Ramos (cell line): ENCODE results near the gene JUP.
"Not testable (repeated sequence)": the region's sequence is repeated elsewhere in the genome, so short reads cannot be mapped to it uniquely, and the experiment has no call there.

Experiments
- in situ Hi-C: fragments of 300-500 bp; cut with MboI; formaldehyde crosslinking; loops from one replicate; pipeline ENCODE4 v1.14.3; 2022; ENCODE audit warnings: low sequenced_read_pairs; ENCODE audit not compliant: unreplicated experiment

Gene JUP

DNA sequence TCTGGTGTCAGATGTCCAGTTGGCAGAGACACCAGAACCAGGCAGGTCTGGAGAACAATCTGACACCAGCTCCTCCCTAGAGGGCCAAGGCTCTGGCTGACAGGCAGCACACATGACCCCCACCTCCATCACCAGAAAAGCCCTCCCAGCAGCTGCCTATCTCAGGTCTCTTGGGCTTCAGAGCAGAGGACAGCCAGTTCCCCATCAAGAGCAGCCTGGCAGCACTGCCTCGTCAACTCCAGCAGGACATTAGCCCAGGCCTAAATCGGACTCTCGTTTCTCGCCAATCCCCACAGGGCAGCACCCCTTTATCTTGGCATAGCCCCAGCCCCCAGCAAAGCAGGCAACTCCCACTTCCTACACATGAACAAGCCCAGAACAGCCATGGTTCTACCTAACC lies 4.4 kb downstream of the JUP start:
- in situ Hi-C loops: no loop called here

DNA sequence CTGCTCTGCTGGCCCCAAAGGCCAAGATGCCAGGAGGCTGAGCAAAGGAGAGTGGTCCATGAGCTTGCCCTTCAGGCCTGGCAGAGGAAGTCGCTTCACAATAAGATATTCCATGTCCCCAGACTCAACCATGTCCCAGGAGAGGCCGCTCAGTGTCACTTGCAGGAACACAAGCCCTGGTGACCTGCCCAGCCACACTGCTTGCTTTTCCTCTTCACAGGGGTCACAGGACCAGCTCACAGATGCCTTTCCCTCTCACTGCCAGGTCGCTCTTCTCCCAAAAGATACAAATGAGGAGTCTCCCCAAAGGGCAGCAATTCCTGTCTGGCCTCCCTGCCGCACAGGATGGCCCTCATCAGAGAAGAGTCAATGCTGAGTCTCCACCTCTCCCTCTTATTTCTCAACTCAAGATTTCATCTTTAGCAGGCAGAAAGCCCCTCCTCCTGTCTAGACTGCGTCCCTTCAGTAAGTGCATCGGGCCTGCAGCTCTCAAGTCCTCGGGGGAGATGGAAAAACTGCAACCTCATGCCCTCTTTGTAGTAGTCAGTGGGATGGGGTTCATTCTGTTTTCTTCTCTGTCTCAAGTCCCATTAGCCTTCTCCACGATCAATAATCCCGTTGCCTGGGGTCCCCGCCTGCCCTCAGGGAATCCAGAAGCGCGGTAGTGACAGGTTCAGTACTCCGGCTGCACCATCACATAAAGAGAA lies 5.0 kb downstream of the JUP start:
- in situ Hi-C loops: no loop called here

DNA sequence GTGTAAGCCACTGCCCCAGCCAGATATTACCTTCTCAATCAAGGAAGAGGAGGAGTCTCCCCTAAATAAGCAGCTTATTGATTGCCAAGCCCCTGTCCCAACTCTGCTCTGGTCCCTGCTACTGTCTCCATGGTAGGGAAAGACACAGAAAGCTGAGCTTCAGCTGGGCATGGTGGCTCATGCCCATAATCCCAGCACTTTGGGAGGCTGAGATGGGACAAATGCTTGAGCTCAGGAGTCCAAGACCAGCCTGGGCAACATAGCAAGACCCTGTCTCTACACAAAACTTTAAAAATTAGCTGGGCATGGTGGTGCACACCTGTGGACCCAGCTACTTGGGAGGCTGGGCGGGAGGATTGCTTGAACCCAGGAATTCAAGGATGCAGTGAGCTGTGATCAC lies 6.6 kb downstream of the JUP start:
- in situ Hi-C loops: no loop called here

DNA sequence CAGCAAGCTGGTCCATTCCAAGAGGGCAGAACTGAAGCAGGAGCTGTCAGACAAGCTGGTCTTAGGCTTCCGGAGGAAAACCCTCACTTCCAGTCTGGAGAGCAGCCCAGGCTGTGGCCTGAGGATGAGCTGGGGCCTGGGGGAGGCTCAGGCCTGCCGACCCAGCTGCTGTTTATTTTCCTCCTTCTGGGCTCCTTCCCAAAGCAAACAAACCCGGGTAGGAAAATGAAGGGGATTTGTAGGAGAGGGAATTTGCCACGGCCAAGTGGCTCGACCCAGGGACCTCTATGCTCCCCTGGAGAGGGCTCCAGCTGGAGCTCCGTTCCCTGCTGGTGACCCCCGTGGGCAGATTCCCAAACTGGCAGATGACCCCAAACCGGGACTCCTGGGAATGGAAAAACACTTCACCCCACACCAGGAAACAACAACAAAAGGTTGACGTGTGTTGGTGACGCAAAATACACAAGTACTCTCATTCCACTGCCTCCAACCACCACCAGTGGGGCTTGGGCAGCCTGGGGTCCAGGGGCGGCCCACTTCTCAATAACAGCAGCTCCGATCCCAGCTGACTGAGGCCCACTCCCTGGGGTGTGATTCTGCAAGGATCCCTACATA lies 8.8 kb downstream of the JUP start:
- in situ Hi-C loops: no loop called here

DNA sequence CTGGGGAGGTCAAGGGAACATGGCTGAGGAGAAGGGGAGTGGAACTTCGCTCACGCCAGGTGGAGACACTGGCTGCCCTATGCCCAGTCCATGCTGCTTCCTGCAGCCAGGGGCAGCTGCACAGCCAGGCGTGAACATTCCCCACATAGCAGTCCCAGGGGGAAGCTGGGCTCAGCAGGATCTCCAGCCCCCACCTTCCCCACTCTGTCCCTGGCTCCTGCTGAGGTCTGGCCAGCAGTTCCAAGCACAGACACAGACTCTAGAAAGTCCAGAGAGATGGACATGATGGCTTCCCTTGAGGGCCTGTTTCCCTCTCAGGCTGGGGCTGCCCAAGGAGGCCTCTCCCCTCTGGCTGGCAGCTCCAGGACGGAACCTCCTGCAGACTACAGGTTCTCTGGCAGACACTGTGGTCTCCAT lies 9.3 kb downstream of the JUP start:
- in situ Hi-C loops: no loop called here

DNA sequence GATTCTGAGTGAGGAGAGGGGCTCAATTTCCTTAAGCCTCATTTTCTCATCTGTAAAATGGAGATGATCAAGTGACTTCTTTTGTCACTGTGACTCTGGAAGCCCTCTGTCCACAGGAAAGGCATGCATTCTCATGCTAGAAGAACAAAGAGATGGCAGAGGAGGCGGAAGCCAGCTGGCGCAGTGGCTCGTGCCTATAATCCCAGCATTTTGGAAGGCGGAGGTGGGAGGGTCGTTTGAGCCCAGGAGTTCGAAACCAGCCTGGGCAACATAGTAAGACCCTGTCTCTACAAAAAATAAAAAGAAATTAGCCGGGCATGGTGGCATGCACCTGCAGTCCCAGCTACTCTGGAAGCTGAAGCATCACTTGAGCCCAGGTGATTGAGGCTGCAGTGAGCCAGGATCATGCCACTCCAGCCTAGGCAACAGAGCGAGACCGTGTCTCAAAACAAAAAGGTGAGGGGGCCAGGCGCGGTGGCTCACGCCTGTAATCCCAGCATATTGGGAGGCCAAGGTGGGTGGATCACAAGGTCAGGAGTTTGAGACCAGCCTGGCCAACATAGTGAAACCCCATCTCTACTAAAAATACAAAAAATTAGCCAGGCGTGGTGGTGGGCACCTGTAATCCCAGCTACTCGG lies 10.1 kb downstream of the JUP start:
- in situ Hi-C loops: not testable (repeated sequence)

DNA sequence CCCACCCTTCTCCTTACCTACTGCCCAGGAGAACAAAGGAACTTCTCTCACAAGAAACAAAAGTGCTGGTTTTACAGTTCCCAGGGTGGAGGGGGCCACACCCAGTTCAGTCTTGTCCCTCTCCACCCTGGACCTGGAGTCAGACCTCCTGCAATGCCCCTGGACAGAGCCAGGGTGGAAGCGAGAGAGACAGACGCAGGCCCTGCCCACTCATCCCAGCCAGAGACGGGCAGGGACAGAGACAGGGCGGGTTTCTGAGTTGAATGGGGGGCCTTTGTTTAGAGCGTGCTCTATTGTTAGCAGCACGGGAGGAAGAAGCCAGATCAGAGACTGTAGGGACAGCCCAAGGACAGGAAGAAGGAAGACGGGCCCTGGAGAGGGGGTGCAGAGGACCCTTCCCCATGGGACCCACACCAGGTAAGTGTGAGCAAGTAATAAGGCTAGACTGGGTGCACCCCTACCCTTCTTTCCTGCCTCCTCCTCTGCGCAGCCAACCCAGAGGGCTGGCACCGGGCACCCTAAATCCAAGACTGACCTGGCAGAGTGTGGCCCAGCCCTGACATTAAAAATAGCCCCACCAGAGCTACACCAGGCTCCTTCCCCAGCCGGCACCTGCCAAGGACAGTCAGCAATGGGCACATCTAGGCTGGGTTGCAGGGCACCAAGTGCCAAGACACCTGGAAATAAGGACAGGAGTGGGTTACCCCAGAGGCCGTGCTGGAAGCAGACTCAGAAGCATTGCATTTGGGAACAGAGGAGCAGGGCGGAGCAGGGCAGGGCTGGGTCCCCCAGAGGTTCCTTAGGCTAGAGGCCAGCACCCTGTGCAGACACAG lies 10.9 kb downstream of the JUP start:
- in situ Hi-C loops: no loop called here

DNA sequence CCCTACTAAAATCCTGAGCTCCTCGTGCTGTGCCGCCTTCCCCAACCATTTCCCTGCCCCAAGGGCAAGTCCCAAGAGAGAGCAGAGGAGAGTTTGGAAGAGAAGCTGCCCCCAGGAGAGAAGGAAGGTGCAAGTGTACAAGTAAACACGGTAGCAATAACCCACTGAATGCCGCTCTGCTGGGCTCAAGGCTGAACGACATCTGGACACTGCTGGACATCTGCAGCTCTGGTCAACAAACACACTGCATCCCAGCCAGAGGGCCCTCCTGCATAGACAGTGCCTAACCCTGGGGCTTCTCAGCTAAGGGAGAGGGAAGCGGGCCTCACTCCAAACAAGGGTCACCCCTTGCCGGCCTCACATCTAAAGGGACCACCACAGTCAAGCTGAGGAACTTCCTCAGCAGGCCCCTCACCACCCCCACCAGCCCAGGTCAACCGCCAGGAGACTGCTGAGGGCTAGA lies 12.7 kb downstream of the JUP start:
- in situ Hi-C loops: no loop called here

DNA sequence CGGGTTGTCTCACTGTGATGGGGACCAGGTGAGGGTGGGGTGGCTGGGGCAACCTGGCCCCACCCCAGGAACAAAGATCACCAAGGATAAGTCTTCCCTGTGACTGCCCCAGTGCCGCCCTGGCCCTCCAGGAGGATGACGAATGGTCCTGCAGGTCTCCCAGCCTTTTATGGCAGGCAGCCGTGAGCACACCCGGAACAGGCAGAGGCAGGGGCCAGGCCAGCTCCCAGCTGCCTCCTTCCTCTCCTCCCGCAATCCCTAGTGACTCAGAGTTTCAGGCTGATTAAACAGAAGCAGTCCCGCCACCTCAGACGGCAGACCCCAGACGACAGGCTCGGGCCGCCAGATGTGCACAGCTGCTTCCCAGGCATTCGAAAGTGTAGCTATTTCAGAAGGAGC lies 13.3 kb downstream of the JUP start:
- in situ Hi-C loops: no loop called here

DNA sequence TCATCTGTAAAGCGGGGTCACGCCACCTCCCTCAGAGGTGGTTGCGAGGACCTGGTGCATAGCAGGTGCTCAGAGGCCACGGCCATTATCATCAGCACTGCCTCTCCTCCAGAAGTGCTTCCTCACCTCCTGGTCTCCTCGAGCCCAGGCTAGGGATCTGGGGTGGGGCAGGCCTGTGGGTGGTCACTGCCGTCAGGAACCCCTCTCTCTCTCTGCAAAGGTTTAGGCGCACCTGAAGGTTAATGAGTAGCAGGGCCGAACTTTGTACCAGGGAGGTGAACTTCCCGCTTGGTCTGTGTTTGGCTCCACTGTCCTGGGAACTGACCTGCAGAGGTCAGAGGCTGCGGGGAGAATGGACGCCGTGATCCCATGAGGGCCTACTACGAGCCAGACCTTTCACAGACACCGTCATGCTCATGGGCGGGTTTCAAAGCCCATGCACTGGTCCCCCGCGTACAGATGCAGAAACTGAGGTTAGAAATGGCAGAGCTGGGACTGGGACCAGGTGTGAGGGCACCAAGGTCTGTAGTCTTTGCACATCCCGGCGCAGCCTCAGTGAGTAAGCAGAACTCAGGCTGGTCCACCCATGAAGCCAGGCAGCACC lies 13.8 kb downstream of the JUP start:
- in situ Hi-C loops: no loop called here

DNA sequence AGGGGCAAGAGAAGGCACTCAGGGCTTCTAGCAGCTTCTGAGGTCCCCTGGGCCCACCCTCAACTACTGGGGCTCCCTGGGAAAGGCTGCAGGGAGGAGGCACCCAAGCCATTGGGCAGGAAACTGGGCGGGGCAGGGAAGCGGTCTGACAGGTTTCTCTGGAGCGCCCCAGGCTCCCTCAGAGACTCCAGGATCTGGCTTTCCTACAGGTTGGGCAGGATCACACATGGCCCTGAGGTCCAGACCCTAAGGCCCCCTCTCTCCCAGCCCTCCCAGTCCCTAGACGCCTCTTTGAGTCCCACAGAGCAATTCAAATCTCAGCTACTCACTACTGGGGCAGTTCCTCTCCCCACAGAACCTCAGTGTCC lies 14.3 kb downstream of the JUP start:
- in situ Hi-C loops: no loop called here

DNA sequence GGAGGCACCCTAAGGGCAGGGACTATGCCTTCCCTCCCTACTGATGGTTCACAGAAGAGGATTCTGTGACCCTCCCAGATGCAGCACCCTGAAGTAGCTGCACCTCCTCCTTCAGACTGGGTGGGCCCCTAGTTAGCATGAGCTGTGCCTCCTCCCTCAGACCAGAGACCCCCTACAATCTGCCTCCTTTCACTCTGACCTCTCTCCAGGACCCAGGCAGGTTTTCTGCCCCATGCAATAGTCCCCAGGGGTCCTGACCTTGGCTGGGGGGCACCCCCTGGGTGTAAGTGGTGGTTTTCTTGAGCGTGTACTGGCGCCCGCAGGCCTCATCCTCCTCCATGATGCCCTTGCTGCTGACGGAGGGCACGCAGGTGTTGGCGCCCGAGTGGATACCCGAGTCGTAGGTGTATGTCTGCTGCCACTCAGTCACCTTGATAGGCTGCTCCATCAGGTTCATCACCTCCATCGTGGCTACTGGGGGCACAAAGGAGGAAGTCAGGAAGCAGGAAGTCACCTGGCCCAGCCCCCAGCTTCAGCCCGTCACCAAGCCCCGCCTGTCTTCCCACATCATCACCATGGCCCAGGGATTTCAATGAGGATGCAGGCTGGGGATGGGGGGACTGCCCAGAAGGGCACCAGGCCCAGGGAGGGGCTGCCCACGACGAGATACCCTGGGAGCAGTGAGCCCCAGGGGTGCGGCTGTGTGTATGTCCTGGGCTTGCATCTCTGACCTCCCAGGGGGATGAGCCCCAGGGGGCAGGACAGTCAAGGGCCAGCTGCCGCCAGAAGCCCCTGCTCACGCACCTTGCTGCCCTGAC lies 14.9 kb downstream of the JUP start:
- in situ Hi-C loops: no loop called here

DNA sequence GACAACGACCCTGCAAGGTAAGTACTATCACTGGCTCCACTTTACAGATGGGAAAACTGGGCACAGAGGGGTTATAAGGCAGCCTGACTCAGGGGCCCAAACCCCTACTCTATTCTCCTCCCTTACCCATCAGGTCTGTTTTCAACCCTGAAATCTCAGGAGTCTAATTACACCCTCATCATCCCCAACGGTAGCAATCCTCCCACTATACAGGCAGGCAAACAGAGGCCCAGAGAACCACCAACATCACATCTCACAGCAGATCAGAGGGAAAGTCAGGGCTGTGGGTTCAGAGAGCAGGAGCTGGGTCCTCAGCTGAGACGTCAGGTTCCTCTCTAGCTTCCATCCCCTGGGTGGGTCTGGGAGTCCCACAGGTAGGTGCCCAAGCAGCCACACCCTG lies 16.5 kb downstream of the JUP start:
- in situ Hi-C loops: no loop called here

DNA sequence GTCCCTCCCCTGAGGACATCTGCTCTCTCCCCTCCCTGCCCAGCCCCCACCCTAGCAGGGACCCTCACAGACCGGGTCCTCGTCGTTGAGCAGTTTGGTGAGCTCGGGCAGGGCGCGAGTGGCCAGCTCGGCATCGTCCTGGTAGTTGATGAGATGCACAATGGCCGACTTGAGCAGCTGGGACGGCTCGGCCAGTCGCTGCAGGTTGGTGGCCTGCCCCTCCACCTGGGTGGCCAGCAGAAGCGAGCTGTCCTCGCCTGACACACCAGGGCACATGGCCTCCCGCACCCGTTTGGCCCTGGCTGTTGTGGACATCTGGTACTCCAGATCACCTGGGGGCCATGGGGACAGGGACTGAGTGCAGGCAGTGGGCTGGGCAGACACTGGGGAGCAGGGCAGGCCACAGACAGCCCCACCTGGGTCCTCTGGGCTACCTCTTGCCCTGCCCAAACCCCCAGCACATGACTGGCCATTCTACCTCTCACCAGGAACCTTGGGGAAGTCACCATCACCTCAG lies 17.1 kb downstream of the JUP start:
- in situ Hi-C loops: no loop called here

DNA sequence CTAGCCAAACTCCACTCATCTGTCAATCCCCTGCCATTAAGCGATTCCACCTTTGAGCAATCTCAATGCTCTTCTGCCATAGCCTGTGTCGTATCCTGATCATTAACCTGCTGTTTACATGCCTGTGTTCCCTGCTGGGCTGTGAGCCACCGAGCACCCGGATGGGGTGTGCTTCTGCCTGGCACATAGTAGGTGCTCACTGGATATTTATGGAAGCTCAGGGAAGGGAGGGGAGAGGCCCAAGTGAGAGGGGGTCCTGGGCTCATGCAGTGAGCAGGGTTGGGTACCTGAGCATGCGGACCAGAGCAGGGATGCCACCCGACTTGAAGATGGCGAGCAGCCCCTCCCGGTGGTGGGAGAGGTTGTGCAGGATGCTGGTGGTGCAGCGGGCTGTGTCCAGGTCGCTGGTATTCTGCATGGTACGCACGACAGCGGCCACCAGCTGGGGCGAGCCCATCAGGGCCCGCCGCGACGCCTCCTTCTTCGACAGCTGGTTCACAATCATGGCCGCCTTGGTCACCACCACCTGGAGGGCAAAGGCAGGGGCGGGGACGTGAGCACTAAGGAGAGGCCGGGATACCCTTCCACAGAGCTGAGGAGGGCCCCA lies 17.7 kb downstream of the JUP start:
- in situ Hi-C loops: no loop called here

DNA sequence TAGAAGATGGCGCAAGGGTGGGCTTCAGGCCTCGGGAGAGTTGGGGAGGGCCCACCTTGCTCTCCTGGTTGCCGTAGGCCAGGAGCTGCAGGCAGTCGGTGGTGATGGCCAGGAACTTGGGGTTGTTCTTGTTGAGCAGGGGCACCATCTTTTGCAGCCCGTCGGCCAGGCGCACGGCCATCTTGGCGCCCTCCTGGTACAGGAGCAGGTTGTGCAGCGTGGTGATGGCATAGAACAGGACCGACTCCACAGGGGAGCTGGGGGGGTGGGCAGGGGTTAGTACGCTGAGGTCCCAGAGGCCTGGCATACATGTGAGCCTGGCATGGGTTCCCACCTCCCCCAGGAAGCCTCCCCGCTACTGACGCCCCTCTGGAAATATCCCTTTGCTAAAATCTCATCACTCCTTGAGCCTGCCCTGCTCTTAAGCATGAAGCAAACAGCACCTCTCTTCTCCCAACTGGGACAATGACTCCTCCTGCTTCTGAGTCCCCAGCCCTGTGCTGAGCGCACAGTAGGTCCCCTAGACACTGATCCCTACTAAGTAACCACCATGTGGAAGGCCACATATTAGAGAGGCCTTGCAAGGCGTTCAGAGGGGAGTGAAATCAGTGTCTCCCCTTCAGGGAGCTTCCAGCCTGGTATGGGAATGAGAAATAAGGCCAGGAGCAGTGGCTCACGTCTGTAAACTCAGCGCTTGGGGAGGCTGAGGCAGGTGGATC lies 19.0 kb downstream of the JUP start:
- in situ Hi-C loops: no loop called here

DNA sequence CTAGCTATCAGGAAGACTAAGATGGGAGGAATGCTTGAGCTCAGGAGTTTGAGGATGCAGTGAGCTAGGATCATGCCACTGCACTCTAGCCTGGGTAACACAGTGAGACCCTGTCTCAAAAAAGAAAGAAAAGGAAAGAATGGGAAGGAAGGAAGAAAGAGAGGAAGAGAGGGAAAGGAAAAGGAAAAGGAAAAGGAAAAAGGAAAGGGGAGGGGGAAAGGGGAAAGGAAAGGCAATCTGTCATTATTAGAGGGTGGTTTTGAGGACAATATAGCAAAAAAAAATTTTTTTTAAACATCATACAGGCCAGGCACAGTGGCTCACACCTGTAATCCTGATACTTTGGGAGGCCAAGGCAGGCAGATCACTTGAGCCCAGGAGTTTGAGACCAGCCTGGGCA lies 20.4 kb downstream of the JUP start:
- in situ Hi-C loops: no loop called here

DNA sequence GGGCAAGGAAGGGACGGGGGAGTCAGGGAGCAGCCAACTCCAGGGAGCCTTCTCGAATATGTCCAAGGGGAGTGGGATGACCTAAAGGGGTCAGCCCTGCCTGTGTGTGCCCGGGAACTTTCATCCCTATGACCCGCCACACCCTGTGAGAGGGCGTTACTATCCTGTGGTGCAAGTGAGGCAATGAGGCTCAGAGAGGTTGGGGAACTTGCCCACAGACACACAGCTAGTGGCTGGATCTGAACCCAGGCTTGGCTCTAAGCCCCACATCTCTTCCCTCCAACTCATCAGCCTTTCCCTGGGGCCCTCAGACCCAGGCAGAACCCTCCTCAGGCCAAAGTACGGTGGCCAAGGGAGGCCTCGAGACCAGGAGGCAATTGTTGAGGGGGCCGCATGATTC lies 23.2 kb downstream of the JUP start:
- in situ Hi-C loops: no loop called here
